HG02884 (cell line): ENCODE results near the gene RRAS2.
A peak's percentile ranks its signal among the peaks of the same experiment; 100 is the strongest.
"Not testable (repeated sequence)": the region's sequence is repeated elsewhere in the genome, so short reads cannot be mapped to it uniquely, and the experiment has no call there.

Experiments
- ATAC-seq: cut with Tn5 transposase; IDR thresholded peaks from one replicate; pipeline ENCODE4 v1.9.1; 2021; ENCODE audit warnings: mild to moderate bottlenecking, moderate library complexity; ENCODE audit not compliant: unreplicated experiment

Gene RRAS2

DNA sequence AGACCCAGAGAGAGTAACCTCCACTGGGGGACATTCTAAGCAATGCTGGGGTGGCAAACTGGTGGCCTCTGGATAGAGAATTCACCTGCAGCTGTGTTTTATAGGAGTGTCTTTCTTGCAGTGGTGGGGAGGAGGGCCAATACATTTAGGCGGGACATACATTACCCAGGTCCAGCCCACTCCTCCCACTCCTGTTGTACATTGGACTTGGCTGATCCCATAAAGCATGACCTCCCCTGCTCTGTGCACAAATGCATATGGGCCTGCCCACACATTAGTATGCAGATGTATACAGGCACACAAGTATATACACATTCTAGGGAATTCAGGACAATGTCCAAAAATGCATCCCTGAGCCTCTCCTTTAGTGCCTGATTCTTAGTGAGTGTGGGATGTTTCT, 99.1 kb downstream of the RRAS2 start:
- ATAC-seq = no peak

DNA sequence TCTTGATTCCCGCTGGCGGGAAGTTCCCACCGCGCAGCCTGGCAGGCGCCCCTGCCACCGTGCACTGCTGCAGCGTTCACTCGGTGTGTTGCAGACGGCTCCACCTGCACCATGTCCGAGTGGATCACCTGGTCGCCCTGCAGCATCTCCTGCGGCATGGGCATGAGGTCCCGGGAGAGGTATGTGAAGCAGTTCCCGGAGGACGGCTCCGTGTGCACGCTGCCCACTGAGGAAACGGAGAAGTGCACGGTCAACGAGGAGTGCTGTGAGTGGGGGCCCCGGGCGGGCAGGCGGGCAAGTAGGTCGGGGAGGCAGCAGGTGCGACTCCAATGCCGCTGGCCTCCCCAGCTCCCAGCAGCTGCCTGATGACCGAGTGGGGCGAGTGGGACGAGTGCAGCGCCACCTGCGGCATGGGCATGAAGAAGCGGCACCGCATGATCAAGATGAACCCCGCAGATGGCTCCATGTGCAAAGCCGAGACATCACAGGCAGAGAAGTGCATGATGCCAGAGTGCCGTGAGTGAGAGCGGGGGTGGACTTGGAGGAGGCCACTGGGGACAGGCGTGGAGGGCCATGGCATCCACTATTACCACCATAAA, 99.7 kb downstream of the RRAS2 start:
- ATAC-seq = no peak

DNA sequence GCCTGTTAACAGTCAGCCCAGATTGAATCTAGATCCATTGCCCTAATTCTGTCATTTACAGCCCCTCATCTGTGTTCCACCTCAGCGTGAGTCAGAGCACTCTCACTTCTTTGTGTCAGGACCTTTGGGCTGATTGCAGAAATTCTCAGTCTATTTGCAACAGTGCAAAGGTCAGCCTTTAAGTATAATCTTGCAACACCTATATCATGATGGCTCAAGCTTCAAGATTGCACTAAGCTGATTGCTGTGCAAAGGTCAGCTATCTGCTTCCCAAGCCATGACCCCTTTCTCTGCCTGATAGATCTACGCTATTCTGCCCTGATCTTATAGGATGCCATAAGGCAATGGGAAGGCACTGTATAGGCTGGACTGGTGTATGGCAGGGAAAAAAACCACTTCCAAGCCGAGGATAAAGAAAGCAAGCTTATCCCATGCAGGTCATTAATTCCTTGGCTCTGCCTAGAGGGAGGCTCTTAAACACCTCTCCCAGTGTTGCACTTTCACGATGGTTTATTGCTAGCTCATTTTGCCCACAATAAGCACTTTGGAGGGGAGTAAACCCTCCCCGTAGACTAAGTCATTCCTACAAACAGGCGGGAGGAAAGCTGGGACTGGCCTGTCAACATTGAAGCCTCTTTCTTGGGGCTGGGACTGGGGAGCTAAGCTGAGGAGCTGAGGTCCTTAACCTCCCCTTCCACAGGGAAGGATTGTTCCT, 100.6 kb downstream of the RRAS2 start:
- no peak for ATAC-seq

DNA sequence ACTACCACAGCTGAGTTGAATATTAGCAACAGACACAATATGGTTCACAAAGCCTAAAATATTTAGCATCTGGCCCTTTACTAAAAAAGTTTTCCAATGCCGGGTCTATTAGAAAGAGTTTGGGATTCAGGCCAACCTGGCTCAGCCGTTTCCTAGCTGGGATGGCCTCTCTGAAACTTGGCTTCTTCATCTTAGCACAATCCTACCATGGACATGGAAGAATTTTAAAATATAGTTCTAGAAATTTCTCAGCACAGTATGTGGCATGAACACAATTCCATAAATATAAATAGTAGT, 103.8 kb downstream of the RRAS2 start:
- ATAC-seq = no peak

DNA sequence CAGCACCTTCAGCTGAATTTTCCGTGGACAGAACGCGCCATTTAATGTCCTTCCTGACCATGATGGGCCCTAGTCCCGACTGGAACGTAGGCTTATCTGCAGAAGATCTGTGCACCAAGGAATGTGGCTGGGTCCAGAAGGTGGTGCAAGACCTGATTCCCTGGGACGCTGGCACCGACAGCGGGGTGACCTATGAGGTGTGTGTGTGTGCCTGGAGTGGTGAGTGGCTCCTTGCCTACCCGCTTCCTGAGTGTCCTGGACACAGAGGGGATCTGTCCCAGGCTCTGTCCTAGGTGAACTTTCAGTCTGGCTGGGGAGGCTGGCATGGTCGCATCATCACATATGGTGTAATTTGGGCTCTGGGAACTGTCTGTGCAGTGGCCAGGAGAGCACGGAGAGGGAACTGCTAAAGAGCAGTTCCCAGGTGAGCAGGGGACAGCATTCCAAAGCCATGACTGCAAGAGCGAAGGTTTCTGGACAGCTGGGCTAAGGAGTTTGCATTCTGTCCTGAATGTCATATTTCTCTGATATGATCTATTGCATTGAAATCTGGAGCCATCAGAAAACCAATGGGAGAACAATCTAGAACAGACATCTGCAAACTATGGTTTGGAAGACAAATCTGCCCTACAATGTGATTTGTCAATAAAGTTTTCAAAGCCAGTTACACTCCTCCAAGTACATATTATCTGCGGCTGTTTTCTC, 104.3 kb downstream of the RRAS2 start:
- ATAC-seq = no peak

DNA sequence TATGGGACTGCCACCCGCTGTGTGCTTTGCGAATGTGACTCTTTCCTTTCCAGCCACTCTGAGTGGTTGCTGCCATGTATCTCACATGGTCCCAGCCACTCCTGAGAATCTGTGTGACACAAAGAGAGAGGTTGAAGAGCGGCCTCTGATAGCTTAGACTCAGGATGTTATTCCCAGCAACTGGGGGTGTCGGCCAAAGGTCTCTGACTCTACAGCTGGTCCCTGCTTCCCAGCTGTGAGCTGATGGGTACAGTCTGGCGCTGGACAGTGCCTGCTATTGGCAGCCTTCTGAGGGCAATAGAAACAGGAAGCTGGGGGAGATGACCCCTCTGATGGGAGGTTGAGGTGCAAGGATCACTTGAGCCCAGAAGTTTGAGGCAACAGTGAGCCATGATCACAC, 105.1 kb downstream of the RRAS2 start:
- no peak for ATAC-seq

DNA sequence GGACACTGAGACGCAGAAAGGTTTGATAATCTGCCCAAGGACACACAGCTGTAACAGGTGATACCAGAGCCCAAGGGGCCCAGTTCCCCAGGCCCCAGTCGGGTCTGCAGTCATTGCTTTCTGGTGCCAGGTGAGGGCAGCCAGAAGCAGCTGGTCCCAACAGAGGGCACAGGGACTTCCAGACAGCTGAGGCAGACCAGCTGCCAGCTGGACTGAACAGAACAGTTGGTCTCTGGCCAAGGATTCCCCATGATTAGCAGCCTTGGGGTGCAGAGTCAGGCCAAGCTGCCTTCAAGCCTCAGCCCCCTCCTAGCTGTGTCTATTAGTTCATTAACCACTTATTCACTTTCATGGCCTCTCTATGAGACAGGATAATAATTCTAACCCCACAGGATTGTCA, 105.6 kb downstream of the RRAS2 start:
- no peak for ATAC-seq

DNA sequence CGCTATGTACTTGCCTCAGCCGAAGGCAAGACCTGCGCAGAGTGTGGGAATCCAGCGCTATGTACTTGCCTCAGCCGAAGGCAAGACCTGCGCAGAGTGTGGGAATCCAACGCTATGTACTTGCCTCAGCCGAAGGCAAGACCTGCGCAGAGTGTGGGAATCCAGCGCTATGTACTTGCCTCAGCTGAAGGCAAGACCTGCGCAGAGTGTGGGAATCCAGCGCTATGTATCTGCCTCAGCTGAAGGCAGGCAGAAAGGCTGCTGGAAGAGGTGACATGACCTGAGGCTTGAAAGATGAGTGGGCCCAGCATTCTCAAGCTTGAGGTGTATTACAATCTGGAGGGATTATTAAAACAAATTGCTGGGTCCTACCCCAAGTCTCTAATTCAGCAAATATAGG, 106.5 kb downstream of the RRAS2 start:
- ATAC-seq = not testable (repeated sequence)

DNA sequence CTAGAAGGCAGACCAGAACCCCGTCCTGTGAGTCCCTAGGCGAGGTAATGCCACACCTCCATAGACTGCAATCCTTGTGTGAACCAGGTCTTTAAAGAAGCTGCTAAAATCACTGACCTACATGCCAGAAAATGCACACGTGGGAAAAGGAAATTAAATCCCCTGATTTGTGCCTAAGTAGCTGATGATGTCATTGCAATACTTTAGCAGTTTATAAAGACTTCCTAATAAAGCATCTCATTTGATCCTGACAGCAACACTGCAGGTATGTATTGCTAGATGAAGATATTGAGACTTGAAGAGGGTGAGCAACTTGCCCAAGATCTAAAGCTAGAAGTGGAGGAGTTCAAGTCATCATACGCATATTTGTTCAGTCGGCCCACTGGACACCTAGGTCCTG, 107.2 kb downstream of the RRAS2 start:
- no peak for ATAC-seq

DNA sequence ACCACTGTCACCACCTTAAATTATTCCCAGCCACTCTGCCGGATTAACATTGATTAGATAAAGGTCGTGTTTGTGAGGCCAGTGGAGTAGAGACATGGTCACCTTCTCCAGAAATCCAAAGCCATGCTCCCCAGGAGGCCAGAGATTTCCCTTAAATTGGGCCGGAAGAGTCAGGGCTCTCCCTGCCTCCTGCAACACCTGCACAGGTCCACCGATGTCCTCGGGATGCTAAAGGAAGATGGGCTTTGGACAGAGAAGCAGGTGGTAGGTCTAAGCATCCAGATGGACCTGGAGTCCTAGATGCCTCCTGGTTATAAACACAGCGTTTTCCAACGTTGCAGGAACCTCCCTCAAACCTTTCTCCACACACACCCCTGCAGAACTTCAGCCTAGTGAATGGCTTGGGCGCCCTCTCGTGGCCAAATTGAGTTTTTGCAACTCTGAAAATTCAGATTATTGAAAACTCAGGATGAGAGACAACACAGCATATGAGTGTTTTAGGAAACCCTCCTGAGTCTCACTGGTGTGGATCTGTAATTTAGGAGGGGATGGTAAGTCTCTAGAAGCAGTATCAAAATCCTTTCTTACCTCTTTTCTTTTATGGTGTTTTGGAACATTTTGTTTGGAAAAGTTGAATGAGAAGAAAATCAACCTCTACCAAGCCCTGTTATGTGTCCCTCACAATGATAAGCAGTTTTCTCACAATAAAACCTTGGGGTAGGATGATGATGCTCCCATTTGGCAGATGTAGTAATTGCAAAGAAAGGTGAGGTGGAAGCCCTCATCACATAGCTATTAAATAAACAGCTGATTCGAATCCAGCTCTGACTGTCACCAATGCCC, 109.6 kb downstream of the RRAS2 start:
- no peak for ATAC-seq

DNA sequence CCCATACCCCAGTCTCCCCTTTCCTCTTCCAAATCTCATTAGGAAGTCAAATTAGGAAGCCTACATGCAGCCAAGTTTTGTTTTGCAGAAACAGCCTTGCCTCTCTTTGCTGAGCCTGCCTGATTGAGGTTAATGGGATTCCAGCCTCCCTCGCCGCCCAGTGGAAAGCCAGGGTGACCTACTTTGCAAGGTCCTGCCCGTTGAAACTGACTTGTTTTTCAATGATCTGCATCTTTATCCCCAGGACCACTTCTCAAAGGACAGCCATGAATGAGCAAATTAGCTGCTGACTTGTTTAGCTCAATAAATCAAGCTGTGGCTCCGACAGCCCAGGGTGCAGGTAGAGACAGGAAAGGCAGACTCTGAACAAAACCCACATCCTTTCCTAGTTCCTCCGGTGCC, 110.4 kb downstream of the RRAS2 start:
- ATAC-seq = no peak

DNA sequence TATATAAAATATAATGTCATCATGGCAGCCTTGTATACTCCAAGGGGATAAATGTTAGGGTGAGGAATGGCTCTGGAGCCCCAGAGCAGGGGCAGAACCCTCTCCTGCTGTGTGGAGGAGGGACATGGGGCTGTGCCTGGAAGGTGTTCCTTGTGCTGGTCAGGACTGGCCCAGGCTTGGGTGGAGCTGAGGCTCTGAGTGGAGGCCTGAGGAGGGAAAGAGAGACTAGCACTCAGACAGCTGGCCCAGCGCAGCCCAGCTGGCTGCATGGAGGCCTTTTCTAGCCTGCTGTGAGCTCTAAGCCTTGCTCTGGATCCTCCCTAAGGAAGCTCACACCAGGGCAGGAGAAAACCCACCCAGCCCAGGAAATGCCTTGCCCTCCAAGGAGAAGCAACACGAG, 113.5 kb downstream of the RRAS2 start:
- no peak for ATAC-seq

DNA sequence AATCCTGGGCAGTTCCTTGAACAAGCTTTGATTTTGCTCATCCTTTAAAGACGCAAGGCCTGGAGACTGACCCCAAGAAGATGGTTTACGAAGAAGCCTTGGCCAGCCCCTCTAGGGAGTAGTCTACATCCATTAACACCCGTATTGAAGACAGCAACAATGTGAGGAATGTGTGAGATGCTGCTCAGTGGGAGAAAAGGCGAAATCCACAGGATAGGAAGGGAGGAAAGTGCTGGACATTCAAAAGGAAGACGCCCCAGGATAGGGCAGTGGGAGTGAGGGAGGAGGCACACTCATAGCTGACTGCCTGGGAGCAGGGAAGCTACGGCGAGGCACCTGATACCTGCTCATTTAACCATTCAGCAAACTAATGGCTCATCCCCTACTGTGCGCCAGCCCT, 114.1 kb downstream of the RRAS2 start:
- ATAC-seq = no peak

DNA sequence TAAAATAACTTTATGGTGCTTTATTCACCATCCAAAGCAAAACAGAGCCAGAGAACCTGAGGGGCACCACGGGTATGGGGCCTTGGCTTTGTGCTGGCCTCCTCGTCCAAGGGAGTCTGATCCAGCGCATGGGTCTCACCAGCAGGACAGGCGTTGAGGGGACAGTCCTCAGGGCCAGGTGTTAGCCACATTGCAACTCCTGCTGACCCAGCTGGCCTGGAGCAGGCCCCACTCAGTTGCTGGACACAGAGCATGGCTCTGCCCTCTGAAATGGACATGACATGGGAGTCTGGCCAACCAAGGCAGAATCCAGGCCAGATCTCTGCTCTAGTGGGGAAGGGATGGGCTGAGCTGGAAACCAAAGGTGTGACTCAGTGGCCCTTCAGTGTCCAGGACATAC, 116.2 kb downstream of the RRAS2 start:
- ATAC-seq = no peak

DNA sequence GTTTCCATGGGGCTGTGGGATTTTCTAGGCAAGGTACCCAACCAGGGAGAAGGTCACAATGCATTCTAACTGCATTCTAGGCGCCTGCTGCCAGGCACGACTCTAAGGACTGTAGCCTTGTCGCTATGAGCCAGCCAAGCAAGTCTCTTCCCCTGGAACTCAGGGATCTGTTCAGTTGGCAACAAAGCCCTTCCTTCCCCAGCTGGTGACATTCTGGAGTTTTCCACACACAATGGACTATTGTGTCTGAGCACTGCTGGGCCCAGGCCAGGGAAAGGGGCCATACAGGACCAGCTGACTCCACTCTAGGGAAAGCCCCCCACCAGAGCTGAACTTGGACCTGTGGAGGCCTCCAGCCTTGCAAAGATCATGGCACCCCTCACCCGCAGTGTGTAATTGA, 116.8 kb downstream of the RRAS2 start:
- no peak for ATAC-seq

DNA sequence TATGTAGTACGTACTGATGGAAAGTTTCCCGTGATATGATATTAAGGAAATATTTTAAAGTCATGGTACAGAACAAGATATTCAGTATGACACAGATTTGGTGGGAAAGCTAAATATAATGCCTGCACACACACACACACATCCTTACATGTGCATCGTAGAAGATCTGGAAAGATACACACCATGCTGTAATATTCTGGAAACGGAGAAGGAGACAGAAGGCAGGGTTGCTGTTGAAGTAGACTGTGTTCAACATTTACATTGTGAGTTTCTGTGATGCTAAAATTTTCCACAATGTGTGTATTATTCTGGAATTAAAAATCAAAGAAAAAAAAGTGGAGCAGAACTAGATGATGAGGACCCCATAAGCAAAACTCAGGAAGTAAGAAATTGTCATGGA, 118.0 kb downstream of the RRAS2 start:
- ATAC-seq = no peak

DNA sequence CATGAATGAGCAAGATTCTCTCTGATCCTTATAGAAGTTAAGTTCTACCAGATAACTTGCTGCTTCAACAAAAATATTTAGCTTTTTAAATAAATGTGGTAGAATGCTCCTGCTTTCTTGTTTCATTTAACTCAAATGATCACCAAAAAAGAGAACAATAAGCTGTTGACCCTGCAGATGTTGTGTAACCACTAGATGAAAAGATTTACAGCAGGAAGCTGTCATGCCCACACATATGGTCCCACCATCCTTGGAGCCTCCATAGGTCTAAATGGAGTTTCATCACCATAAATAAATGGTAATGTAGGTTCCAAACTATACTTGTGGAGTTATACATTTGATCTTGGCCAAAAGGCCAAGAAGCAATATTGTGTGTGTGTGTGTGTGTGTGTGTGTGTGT, 118.8 kb downstream of the RRAS2 start:
- no peak for ATAC-seq

DNA sequence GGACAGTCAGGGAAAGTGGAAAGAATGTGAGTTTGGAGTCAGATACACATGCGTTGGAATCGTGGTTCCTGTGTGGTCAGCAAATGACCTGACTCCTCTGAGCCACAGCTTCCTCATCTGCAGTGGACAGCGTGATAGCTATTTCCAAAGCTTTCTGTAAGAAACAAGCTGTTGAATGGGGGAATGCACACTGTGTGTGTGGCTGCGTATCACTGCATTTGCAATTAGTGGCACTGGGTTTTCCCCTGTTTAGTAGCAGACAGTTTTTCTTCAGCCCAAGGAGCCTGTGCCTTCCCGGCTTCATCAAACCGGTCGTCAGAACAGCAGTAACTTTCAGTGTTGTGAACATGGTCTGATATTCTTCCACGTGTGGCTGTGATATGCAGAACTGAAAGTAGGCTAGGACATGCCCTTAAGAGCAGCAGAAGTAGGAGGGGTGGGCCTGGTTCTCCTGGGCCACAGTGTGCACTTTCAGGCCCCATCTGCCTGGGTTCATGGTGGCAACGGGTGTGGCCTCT, 121.5 kb downstream of the RRAS2 start:
- peak; percentile 96 for ATAC-seq

DNA sequence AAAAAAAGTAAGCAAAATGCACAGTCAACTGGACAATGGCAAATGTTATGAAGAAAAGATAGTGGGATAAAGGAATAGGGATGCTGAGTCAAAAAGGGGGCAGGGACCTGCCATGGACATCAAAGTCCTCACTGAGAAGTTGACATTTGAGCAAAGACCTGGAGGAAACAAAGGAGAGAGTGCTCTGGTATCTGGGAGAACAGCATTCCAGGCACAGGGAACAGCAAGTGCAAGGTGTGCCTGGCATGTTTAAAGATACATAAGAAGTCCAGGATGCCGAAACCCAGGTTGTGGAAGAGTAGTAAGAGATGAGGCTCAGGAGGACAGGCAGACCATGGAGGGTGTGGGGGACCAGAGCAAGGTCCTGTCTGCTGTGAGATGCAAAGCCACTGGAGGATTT, 123.3 kb downstream of the RRAS2 start:
- ATAC-seq = no peak

DNA sequence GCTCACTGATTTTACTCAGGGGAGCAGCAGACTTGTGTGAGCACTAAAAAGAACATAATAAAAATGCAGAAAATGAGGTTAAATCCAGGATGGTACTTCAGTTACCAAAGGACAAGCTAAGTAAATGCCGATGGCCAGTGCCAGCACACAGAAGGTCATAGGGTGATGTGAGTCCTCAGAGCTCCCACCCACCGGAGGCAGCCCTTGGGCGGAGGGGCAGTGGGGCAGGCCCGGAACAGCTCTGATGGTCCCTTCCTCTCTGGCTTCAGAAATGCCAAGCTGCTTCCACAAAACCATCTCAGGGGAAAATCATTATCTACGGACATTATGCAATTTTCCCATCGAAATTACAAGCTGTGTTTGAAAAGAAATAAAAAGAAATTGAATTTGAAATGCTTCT, 124.5 kb downstream of the RRAS2 start:
- no peak for ATAC-seq

DNA sequence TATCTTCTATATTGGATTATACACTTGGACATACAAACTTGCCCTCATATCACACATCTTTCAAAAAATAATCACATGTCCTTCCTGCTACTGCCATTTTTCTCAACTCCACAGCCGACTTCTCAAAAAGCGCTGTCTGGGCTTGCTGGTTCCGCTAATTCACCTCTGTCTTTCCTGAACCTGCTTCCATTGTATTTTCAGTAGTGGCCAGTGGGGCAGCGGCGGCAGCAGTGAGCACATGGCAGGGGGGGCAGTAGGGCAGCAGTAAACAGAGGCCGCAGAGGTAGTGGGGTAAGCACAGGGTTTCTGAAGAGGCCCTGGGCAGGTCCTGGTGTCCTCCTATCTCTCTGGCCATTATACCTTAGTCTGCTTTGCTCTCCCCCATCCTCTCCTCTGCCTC, 126.3 kb downstream of the RRAS2 start:
- ATAC-seq = no peak

DNA sequence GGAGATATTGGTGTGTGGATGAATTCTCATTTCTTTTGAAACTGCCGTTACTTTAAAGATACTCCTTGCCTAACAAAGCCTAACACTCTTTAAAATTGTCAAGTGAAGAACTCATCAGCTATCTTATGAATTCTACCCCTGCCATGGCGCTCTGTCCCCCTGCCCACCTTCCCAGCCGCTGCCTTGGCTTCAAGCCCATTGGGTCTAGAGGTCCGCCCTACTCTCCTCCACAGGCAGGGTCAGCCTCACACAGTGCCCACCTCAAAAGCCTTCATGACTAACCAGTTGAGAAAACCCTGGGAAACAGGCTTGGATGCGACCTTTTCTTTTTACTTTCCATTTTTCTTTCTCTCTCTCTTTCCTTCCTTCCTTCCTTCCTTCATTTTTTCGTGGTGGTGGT, 128.6 kb downstream of the RRAS2 start:
- no peak for ATAC-seq
